Activated T-cell treated with anti-CD3 and anti-CD28 coated beads, Interleukin-2, amount 50 U/mL, for 24 hours (primary cell): ENCODE measurements around the gene COA8.

Experiments
- DNase-seq: peaks from one replicate; pipeline ENCODE4 v3.0.0-alpha.2; 2020
- H3K27ac Mint-ChIP-seq: 2 replicates; pipeline ENCODE4 v1.8.0; 2020; ENCODE audit warnings: mild to moderate bottlenecking, mixed read lengths
- H3K27me3 Mint-ChIP-seq: 2 replicates; pipeline ENCODE4 v1.8.0; 2020; ENCODE audit warnings: mixed read lengths
- H3K36me3 Mint-ChIP-seq: 2 replicates; pipeline ENCODE4 v1.8.0; 2020; ENCODE audit warnings: low read depth, mixed read lengths
- H3K4me1 Mint-ChIP-seq: 2 replicates; pipeline ENCODE4 v1.8.0; 2020; ENCODE audit warnings: low read depth, mixed read lengths
- H3K4me3 Mint-ChIP-seq: 2 replicates; pipeline ENCODE4 v1.8.0; 2020; ENCODE audit warnings: mild to moderate bottlenecking, moderate library complexity, mixed read lengths
- H3K9me3 Mint-ChIP-seq: 2 replicates; pipeline ENCODE4 v1.8.0; 2020; ENCODE audit warnings: mixed read lengths

The COA8 gene

GRCh38 chr14:103530831-103531230 is 31.9 kb upstream of the COA8 start:
- Mint-ChIP-seq H3K27me3 (no peaks in the 10 kb centered on the region), H3K27ac (peak overlapping the region; percentile 96), H3K36me3 (peaks cover 49% of the 10 kb centered on the region), H3K9me3 (no peaks in the 10 kb centered on the region), H3K4me3 (peak overlapping the region; percentile 94), H3K4me1 (peaks cover 38% of the 10 kb centered on the region)
- no peak for DNase-seq

GRCh38 chr14:103531421-103532215 is 31.1 kb upstream of the COA8 start:
- no peak for DNase-seq
- Mint-ChIP-seq H3K27me3 (no peaks in the 10 kb centered on the region), H3K4me3 (peak overlapping the region; percentile 39), H3K4me1 (peaks cover 38% of the 10 kb centered on the region), H3K27ac (peak overlapping the region; percentile 76), H3K36me3 (peaks cover 50% of the 10 kb centered on the region), H3K9me3 (no peaks in the 10 kb centered on the region)

GRCh38 chr14:103532216-103533136 is 30.3 kb upstream of the COA8 start:
- peaks cover 52% of the 10 kb centered on the region for H3K36me3 Mint-ChIP-seq
- no peak for DNase-seq
- H3K4me1 Mint-ChIP-seq = peaks cover 32% of the 10 kb centered on the region
- no peaks in the 10 kb centered on the region for H3K9me3 Mint-ChIP-seq
- H3K27ac Mint-ChIP-seq = no peak overlapping the region
- no peaks in the 10 kb centered on the region for H3K27me3 Mint-ChIP-seq
- H3K4me3 Mint-ChIP-seq = peak overlapping the region; percentile 15

GRCh38 chr14:103533137-103533998 is 29.4 kb upstream of the COA8 start:
- Mint-ChIP-seq H3K27me3 (no peaks in the 10 kb centered on the region), H3K4me1 (peaks cover 26% of the 10 kb centered on the region), H3K4me3 (no peak overlapping the region), H3K36me3 (peaks cover 52% of the 10 kb centered on the region), H3K9me3 (no peaks in the 10 kb centered on the region), H3K27ac (no peak overlapping the region)
- DNase-seq = no peak

GRCh38 chr14:103533999-103534575 is 28.7 kb upstream of the COA8 start:
- Mint-ChIP-seq H3K27me3 (no peaks in the 10 kb centered on the region), H3K36me3 (peaks cover 51% of the 10 kb centered on the region), H3K27ac (no peak overlapping the region), H3K4me1 (peaks cover 21% of the 10 kb centered on the region), H3K4me3 (no peak overlapping the region), H3K9me3 (no peaks in the 10 kb centered on the region)
- no peak for DNase-seq

- no peaks in the 10 kb centered on the region for H3K9me3 Mint-ChIP-seq
- peaks cover 47% of the 10 kb centered on the region for H3K36me3 Mint-ChIP-seq
- H3K27ac Mint-ChIP-seq = no peak overlapping the region
- no peak overlapping the region for H3K4me3 Mint-ChIP-seq
- H3K27me3 Mint-ChIP-seq = no peaks in the 10 kb centered on the region
- DNase-seq = no peak
- peaks cover 21% of the 10 kb centered on the region for H3K4me1 Mint-ChIP-seq
Observed at GRCh38 chr14:103534576-103535061, 28.1 kb upstream of the COA8 start.

- Mint-ChIP-seq H3K27me3 (no peaks in the 10 kb centered on the region), H3K4me1 (peaks cover 14% of the 10 kb centered on the region), H3K27ac (no peak overlapping the region), H3K4me3 (no peak overlapping the region), H3K9me3 (no peaks in the 10 kb centered on the region), H3K36me3 (peaks cover 41% of the 10 kb centered on the region)
- no peak for DNase-seq
Observed at GRCh38 chr14:103535081-103535890, 27.5 kb upstream of the COA8 start.

- peaks cover 7% of the 10 kb centered on the region for H3K4me1 Mint-ChIP-seq
- DNase-seq = no peak
- H3K36me3 Mint-ChIP-seq = peaks cover 33% of the 10 kb centered on the region
- no peaks in the 10 kb centered on the region for H3K9me3 Mint-ChIP-seq
- H3K4me3 Mint-ChIP-seq = no peak overlapping the region
- no peaks in the 10 kb centered on the region for H3K27me3 Mint-ChIP-seq
- H3K27ac Mint-ChIP-seq = no peak overlapping the region
Observed at GRCh38 chr14:103535891-103536565, 26.7 kb upstream of the COA8 start.

- Mint-ChIP-seq H3K27ac (peak overlapping the region; percentile 42), H3K4me1 (peaks cover under 1% of the 10 kb centered on the region), H3K27me3 (peaks cover under 1% of the 10 kb centered on the region), H3K4me3 (no peak overlapping the region), H3K9me3 (no peaks in the 10 kb centered on the region), H3K36me3 (peaks cover 27% of the 10 kb centered on the region)
- DNase-seq = peak; percentile 35
Observed at GRCh38 chr14:103536693-103537092, 26.1 kb upstream of the COA8 start.

GRCh38 chr14:103537175-103537990 is 25.4 kb upstream of the COA8 start:
- Mint-ChIP-seq H3K36me3 (peaks cover 20% of the 10 kb centered on the region), H3K4me3 (no peak overlapping the region), H3K9me3 (no peaks in the 10 kb centered on the region), H3K27ac (no peak overlapping the region), H3K4me1 (no peaks in the 10 kb centered on the region), H3K27me3 (peaks cover 2% of the 10 kb centered on the region)
- DNase-seq = peak; percentile 39

GRCh38 chr14:103538291-103539055 is 24.3 kb upstream of the COA8 start:
- Mint-ChIP-seq H3K27ac (no peak overlapping the region), H3K9me3 (no peaks in the 10 kb centered on the region), H3K27me3 (peaks cover 2% of the 10 kb centered on the region), H3K4me1 (no peaks in the 10 kb centered on the region), H3K36me3 (peaks cover 18% of the 10 kb centered on the region), H3K4me3 (no peak overlapping the region)
- DNase-seq = peak; percentile 43
